Esophagus squamous epithelium (tissue), 5 donors: Measurements from ENCODE around the gene LMX1B. TPM values are rescaled to one million over a fixed set of nuclear protein-coding genes. Genes with fewer than 3 reads are reported as not detected.

ENCODE experiments used
- DNase-seq: peaks from one replicate; lab custom pipeline; 2025; lab: John Stamatoyannopoulos, UW
- H3K27ac ChIP-seq, 4 donors: fragments of 200-600 bp; sonication (generic); one replicate each; pipeline ENCODE4 v1.5.1; 2016 to 2019; ENCODE audit warnings: mild to moderate bottlenecking in 1 of 4
- H3K27me3 ChIP-seq, 4 donors: fragments of 200-600 bp; sonication (generic); 1 replicate in 3 of 4; 2 replicates in 1 of 4; pipeline versions ENCODE4 v1.5.1 to v1.6.0; 2017 to 2021; ENCODE audit warnings: antibody characterized with exemption in 1 of 4
- H3K36me3 ChIP-seq, 3 donors: fragments of 200-600 bp; sonication (generic); one replicate each; pipeline ENCODE4 v1.5.1; 2016 to 2019
- H3K4me1 ChIP-seq, 3 donors: fragments of 200-600 bp; sonication (generic); one replicate each; pipeline ENCODE4 v1.5.1; 2017 to 2019
- H3K4me3 ChIP-seq, 4 donors: fragments of 200-600 bp; sonication (generic); 1 replicate in 3 of 4; 2 replicates in 1 of 4; pipeline ENCODE4 v1.5.1; 2016 to 2019; ENCODE audit warnings: mild to moderate bottlenecking in 2 of 4, moderate library complexity in 1 of 4
- H3K9me3 ChIP-seq, 3 donors: fragments of 200-600 bp; sonication (generic); one replicate each; pipeline ENCODE4 v1.5.1; 2016 to 2019
- CTCF ChIP-seq, 6 experiments: fragments of 450-650 bp in 4 of 6; fragments of 200-600 bp in 2 of 6; sonication (generic) in 2 of 6; IDR thresholded peaks; one replicate each; pipeline ENCODE4 v1.5.1; 2016 to 2019; ENCODE audit warnings: antibody characterized with exemption in 6 of 6, mild to moderate bottlenecking in 4 of 6, moderate library complexity in 4 of 6
- POLR2A ChIP-seq, 4 donors: fragments of 450-650 bp; IDR thresholded peaks; one replicate each; pipeline ENCODE4 v1.6.1; 2017; ENCODE audit warnings: antibody characterized with exemption in 4 of 4, mild to moderate bottlenecking in 4 of 4, moderate library complexity in 3 of 4
- WGBS, 2 donors: methylation state at CpG; one replicate each; pipeline ENCODE4 v1.1.5; 2018; 5-methylcytosine and 5-hydroxymethylcytosine counted together
- intact Hi-C: fragments of 100-400 bp; cut with DNase I; formaldehyde crosslinking; loops from one replicate; pipeline ENCODE4 v1.15.0; 2022
- total RNA-seq, 4 donors: library from RNA; depleted of rRNA; stranded (reverse); fragments of >200 nt; gene quantifications; one replicate each; pipeline ENCODE4 v1.1.0, GENCODE V29; 2016
- donor health status: DM: yes; HTN: yes; CAD: no.

The LMX1B gene
- total RNA-seq, 4 donors from 2014 or later, result 0.23 TPM; not detected in 3

DNA sequence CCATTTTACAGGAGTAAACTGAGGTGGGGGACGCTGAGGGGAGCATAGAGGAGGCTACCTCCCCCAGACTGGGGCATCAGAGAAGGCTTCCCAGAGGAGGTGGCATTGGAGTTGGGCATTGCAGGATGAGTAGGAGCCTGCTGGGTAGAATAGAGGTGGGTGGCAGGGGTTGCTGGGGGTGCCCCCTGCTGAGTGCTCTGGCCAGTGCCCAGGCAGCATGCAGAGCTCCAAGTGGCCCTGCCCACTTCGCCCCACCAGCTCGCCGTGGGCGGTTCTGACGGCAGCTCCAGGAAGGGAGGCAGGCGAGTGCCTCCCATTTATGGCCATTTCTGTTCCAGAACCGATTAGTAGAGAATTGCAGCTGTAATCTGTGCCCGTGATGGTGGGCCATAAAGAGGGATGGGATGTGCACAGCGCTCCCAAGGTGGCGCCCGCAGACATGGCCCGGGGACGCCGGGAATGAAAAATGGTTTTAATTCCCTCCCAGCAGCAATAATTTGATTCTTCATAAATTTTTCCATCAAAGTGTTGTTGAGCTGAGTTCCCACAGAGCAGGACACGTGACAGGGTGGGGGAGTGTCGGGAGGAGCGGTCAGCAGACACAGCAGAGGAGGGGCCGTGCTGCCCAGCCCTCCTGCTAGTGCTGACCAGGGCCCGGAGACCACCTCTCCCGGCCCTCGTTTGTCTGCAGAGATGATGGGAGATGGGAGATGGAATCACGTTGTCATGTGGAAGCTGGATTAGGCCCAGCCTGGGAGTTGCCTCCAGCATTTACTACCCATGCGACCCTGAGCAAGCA is 75.5 kb downstream of the LMX1B start:
- intact Hi-C loops, result no loop called here
- no peak for DNase-seq
- H3K4me3 ChIP-seq, result no peak overlapping the region
- WGBS, 2 donors, result 60 to 72% methylated on average over 15 of the region's 24 CpGs
- TF ChIP-seq CTCF (IDR thresholded peaks at IDR 0.05) (no peak), POLR2A (IDR thresholded peaks at IDR 0.05) (no peak)
- no peaks in the 10 kb centered on the region for H3K36me3 ChIP-seq
- H3K27ac ChIP-seq, result no peak overlapping the region
- H3K27me3 ChIP-seq, result peaks cover 0 to 98% (median 3%) of the 10 kb centered on the region in 4 donors
- no peaks in the 10 kb centered on the region for H3K9me3 ChIP-seq
- H3K4me1 ChIP-seq, result no peaks in the 10 kb centered on the region

DNA sequence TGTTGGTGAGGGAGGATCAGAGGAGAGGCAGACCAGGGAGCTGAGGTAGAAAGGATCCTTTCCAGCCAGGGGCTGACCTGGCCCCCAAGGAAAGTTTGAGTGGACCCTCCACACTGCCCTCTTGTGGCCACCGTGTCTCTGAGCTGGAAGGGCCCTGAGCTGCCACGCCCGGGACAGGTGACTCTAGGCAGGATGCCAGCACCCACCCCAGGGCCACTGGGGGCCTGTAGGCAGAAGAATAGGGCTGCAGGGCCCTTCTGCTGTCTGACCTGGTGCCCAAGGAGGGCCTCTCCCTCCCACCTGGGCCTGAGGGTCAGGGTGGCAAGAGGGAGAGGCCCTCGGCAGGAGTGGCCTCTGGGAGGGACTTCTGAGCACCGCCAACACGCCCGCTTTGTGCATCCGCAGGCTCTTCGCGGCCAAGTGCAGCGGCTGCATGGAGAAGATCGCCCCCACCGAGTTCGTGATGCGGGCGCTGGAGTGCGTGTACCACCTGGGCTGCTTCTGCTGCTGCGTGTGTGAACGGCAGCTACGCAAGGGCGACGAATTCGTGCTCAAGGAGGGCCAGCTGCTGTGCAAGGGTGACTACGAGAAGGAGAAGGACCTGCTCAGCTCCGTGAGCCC is 76.8 kb downstream of the LMX1B start:
- Histone ChIP-seq H3K27me3 (peaks cover 0 to 98% (median 3%) of the 10 kb centered on the region in 4 donors), H3K9me3 (no peaks in the 10 kb centered on the region), H3K4me1 (no peaks in the 10 kb centered on the region), H3K36me3 (no peaks in the 10 kb centered on the region), H3K4me3 (no peak overlapping the region), H3K27ac (no peak overlapping the region)
- intact Hi-C loops, result no loop called here
- TF ChIP-seq CTCF (IDR thresholded peaks at IDR 0.05) (peak in 5 of 6 experiments; percentile 50 to 67 (median 54)), POLR2A (IDR thresholded peaks at IDR 0.05) (no peak)
- WGBS, 2 donors, result 52 to 73% methylated on average over 3 to 14 of the region's 25 CpGs
- DNase-seq, result no peak

DNA sequence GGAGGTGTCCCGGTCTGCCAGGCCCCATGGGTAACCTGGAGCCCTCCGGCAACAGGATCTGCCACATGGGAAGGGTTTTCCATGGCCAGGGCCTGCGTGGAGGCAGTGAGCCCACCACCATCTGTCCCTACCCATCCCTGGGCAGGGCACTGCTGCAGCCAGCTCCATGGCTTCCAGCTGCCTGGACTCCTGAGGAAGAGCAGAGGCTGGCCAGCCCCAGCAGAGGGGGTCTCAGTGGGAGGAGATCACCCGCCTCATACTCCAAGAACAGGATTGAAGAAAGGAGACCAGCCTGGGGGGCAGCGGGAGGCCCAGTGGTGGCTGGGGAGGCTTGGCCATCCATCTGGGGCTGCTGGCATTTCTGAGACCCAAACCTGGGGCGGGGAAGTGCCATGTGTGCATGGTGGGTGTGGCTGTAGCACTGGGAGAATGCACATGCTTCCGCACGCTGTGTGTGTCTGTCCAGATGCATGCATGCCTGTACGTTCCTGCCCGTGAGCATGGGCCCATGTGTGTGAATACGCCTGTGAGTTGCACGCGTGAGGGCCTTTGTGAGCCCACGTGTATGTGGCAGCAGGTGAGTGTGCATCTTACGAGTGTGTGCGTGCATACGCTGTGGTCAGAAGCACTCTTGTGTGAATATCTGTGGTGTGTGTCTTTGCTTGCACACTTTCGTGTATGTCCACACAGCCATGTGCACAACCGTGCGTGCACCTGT is 78.5 kb downstream of the LMX1B start:
- no peaks in the 10 kb centered on the region for H3K9me3 ChIP-seq
- TF ChIP-seq CTCF (IDR thresholded peaks at IDR 0.05) (no peak), POLR2A (IDR thresholded peaks at IDR 0.05) (no peak)
- H3K4me3 ChIP-seq, result no peak overlapping the region
- H3K27me3 ChIP-seq, result peaks cover 0 to 99% (median 3%) of the 10 kb centered on the region in 4 donors
- H3K4me1 ChIP-seq, result no peaks in the 10 kb centered on the region
- intact Hi-C loops, result no loop called here
- no peak for DNase-seq
- H3K27ac ChIP-seq, result no peak overlapping the region
- H3K36me3 ChIP-seq, result no peaks in the 10 kb centered on the region
- WGBS, 2 donors, result 86% methylated on average over 18 of the region's 20 CpGs; no CpG with 5 or more reads in 1 of the 2 donors

GRCh38 chr9:126692759-126693427 is 79.2 kb downstream of the LMX1B start:
- Histone ChIP-seq H3K36me3 (no peaks in the 10 kb centered on the region), H3K27me3 (peaks cover 0 to 97% (median 0%) of the 10 kb centered on the region in 4 donors), H3K4me3 (no peak overlapping the region), H3K4me1 (no peaks in the 10 kb centered on the region), H3K27ac (no peak overlapping the region), H3K9me3 (no peaks in the 10 kb centered on the region)
- 90% methylated on average over 14 to 16 of the region's 32 CpGs for WGBS, 2 donors
- DNase-seq, result no peak
- TF ChIP-seq CTCF (IDR thresholded peaks at IDR 0.05), result no peak
- no peak for TF ChIP-seq POLR2A (IDR thresholded peaks at IDR 0.05)
- intact Hi-C loops, result no loop called here
